ENCODE results near the gene ANK2.

ANK2 gene

DNA sequence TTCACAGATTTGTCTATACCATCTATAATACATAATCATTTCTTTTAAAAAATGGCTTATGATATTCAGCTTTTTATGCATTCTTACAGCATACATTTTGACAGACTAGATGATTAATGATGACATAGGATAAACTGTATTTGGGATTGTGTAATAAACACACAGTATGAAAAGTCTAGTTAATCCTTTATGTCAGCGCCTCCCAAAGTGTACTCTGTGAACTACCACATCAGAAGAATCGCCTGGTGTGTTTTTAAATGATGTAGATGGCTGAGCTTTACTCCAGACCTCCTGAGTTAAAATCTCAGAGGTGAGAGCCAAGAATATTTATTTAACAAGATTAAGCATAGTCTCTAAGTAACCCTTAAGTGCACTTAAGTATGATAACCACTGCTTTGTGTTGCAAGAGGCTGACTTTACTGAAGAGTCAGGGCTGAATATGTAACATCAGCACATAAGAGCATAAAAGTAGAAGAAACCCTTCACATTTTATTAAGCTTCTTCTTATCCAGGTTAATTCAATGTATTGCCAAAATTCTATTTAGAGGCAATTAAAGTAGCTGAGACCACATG is 104.2 kb downstream of the ANK2 start:
- TF ChIP-seq EZH2phosphoT487 (IDR thresholded peaks at IDR 0.05; ENCODE audit: borderline replicate concordance), result no peak
- TF ChIP-seq, protein P1, sequence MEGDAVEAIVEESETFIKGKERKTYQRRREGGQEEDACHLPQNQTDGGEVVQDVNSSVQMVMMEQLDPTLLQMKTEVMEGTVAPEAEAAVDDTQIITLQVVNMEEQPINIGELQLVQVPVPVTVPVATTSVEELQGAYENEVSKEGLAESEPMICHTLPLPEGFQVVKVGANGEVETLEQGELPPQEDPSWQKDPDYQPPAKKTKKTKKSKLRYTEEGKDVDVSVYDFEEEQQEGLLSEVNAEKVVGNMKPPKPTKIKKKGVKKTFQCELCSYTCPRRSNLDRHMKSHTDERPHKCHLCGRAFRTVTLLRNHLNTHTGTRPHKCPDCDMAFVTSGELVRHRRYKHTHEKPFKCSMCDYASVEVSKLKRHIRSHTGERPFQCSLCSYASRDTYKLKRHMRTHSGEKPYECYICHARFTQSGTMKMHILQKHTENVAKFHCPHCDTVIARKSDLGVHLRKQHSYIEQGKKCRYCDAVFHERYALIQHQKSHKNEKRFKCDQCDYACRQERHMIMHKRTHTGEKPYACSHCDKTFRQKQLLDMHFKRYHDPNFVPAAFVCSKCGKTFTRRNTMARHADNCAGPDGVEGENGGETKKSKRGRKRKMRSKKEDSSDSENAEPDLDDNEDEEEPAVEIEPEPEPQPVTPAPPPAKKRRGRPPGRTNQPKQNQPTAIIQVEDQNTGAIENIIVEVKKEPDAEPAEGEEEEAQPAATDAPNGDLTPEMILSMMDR (conservative IDR thresholded peaks at IDR 0.05; ENCODE audit: low read length), result peak; percentile 46

DNA sequence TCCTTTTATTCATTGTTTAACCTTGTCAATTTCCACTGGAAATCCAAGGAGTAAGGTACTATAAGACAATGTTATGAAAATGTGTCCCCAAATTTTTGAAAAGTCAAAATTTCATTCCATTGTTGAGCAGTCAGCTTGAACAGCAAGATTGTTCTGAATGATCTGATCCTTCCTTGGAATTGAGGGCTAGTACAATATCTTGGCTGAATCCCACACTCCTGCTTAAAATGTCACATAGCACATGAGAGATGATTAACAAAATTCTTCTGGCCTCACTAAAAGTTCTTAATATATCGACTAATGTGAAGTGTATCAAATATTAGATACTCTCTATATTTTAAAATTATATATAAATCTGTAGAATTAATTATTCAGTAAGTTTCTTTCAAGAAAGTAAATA is 104.8 kb downstream of the ANK2 start:
- H3K4me2 ChIP-seq (ENCODE audit: low read depth, low read length, poor library complexity, severe bottlenecking), result no peak overlapping the region
- no peak for TF ChIP-seq EZH2phosphoT487 (IDR thresholded peaks at IDR 0.05; ENCODE audit: borderline replicate concordance)
- TF ChIP-seq, protein P1 (conservative IDR thresholded peaks at IDR 0.05; ENCODE audit: low read length), result no peak
- no peaks in the 10 kb centered on the region for H4K20me1 ChIP-seq (ENCODE audit: insufficient read depth, low read length, poor library complexity, severe bottlenecking)
- H3K79me2 ChIP-seq (ENCODE audit: insufficient read depth, low read length), result no peaks in the 10 kb centered on the region
- no peaks in the 10 kb centered on the region for H3K27me3 ChIP-seq (ENCODE audit: insufficient read depth, low read length, poor library complexity, severe bottlenecking)
- H3K9me3 ChIP-seq (ENCODE audit: insufficient read depth, low read depth, low read length), result no peaks in the 10 kb centered on the region
- H3F3A ChIP-seq (ENCODE audit: low read depth), result no peaks in the 10 kb centered on the region
- no peak overlapping the region for H2AFZ ChIP-seq (ENCODE audit: low read length)
- H3K9ac ChIP-seq (ENCODE audit: low read depth, low read length, poor library complexity, severe bottlenecking), result no peak overlapping the region
- no peaks in the 10 kb centered on the region for H3K9me2 ChIP-seq (replicated peaks; ENCODE audit: low read depth, low read length)
- H3K36me3 ChIP-seq (ENCODE audit: insufficient read depth, low read length), result no peaks in the 10 kb centered on the region
- no peak overlapping the region for H3K4me3 ChIP-seq (ENCODE audit: low read length, poor library complexity, severe bottlenecking)
- no peaks in the 10 kb centered on the region for H3K4me1 ChIP-seq (ENCODE audit: insufficient read depth, low read length, poor library complexity, severe bottlenecking)

More for the DNA sequence above, 104.2 kb downstream of the ANK2 start:
- H3K4me3 ChIP-seq (ENCODE audit: low read length, poor library complexity, severe bottlenecking), result no peak overlapping the region
- no peaks in the 10 kb centered on the region for H3K36me3 ChIP-seq (ENCODE audit: insufficient read depth, low read length)
- no peaks in the 10 kb centered on the region for H3K9me2 ChIP-seq (replicated peaks; ENCODE audit: low read depth, low read length)
- H2AFZ ChIP-seq (ENCODE audit: low read length), result no peak overlapping the region
- no peaks in the 10 kb centered on the region for H3K4me1 ChIP-seq (ENCODE audit: insufficient read depth, low read length, poor library complexity, severe bottlenecking)
- no peak overlapping the region for H3K4me2 ChIP-seq (ENCODE audit: low read depth, low read length, poor library complexity, severe bottlenecking)
- no peaks in the 10 kb centered on the region for H3K27me3 ChIP-seq (ENCODE audit: insufficient read depth, low read length, poor library complexity, severe bottlenecking)
- no peaks in the 10 kb centered on the region for H4K20me1 ChIP-seq (ENCODE audit: insufficient read depth, low read length, poor library complexity, severe bottlenecking)
- no peaks in the 10 kb centered on the region for H3K79me2 ChIP-seq (ENCODE audit: insufficient read depth, low read length)
- H3K9me3 ChIP-seq (ENCODE audit: insufficient read depth, low read depth, low read length), result no peaks in the 10 kb centered on the region
- H3F3A ChIP-seq (ENCODE audit: low read depth), result no peaks in the 10 kb centered on the region
- no peak overlapping the region for H3K9ac ChIP-seq (ENCODE audit: low read depth, low read length, poor library complexity, severe bottlenecking)

DNA sequence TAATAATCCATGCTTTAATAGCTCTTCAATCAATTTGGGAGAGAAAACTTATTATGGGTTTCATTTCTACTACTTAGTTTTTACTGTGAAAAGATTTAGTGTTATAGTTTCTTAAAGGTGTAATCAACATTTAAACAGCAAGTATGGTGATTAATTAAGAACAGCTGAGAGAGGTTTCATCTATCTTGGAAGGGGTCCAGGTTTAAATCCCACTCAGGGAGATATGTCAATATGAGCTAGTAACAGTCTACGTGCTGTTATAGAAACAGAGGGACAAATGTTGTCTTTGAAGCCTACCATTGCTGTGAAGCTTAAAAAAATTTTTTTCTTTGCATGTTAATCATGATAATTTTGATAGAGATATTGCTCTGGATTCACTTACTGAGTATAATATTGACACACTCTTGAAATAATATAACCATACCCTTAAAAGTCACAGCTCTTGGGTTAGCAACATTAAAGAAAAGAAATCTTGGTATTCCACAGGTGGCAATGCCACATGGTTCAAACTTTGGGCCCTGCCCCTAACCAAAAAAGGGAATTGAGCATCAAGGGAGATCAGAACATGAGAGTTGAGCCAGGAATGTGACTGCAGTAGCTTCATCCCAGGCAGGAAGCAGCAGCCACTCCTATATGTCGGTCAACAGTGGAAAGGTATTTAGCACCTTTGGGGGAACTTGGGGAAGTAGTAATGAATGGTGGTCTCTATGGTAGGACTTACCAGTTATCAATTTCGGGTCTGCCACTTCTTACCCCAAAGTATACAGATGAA is 107.8 kb downstream of the ANK2 start:
- TF ChIP-seq, protein P1 (conservative IDR thresholded peaks at IDR 0.05; ENCODE audit: low read length), result no peak
- TF ChIP-seq EZH2phosphoT487 (IDR thresholded peaks at IDR 0.05; ENCODE audit: borderline replicate concordance), result no peak
- no peaks in the 10 kb centered on the region for H3K27me3 ChIP-seq (ENCODE audit: insufficient read depth, low read length, poor library complexity, severe bottlenecking)
- H2AFZ ChIP-seq (ENCODE audit: low read length), result no peak overlapping the region
- no peak overlapping the region for H3K4me2 ChIP-seq (ENCODE audit: low read depth, low read length, poor library complexity, severe bottlenecking)
- no peaks in the 10 kb centered on the region for H3K79me2 ChIP-seq (ENCODE audit: insufficient read depth, low read length)
- no peaks in the 10 kb centered on the region for H3K9me2 ChIP-seq (replicated peaks; ENCODE audit: low read depth, low read length)
- no peaks in the 10 kb centered on the region for H3K9me3 ChIP-seq (ENCODE audit: insufficient read depth, low read depth, low read length)
- no peak overlapping the region for H3K4me3 ChIP-seq (ENCODE audit: low read length, poor library complexity, severe bottlenecking)
- H3K36me3 ChIP-seq (ENCODE audit: insufficient read depth, low read length), result no peaks in the 10 kb centered on the region
- H4K20me1 ChIP-seq (ENCODE audit: insufficient read depth, low read length, poor library complexity, severe bottlenecking), result no peaks in the 10 kb centered on the region
- no peaks in the 10 kb centered on the region for H3F3A ChIP-seq (ENCODE audit: low read depth)
- no peak overlapping the region for H3K9ac ChIP-seq (ENCODE audit: low read depth, low read length, poor library complexity, severe bottlenecking)
- no peaks in the 10 kb centered on the region for H3K4me1 ChIP-seq (ENCODE audit: insufficient read depth, low read length, poor library complexity, severe bottlenecking)

Measured in Loucy (cell line).